HG03039 (cell line): ENCODE data around the gene TMCC1.
"Not testable (repeated sequence)": the region's sequence is repeated elsewhere in the genome, so short reads cannot be mapped to it uniquely, and the experiment has no call there.

Source experiments
- ATAC-seq: cut with Tn5 transposase; IDR thresholded peaks from one replicate; pipeline ENCODE4 v1.9.1; 2021; ENCODE audit warnings: mild to moderate bottlenecking, moderate library complexity; ENCODE audit not compliant: unreplicated experiment

The TMCC1 gene

GRCh38 chr3:129892857-129893580, 492 bp downstream of the TMCC1 start:
- peak; percentile 57 for ATAC-seq

- ATAC-seq = no peak
Measured at GRCh38 chr3:129892486-129892856, 1.0 kb downstream of the TMCC1 start.

DNA sequence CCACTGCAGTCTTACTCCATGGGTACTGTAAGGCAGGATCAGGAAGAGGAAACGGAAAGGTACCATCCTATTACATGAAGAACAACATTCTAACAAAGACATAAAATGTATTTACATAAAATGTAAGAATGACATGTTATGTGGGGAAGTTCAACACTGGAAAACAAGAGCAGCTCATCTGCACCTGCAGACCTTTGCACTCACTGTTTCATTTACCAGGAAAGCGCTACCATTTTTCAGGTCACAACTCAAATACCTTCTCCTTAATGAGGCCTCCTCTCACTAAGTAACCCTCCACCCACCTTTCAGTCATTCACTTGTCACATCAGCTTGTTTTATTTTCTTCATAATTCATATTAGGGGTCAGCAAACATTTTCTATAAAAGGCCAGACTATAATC, 2.6 kb downstream of the TMCC1 start:
- ATAC-seq = no peak

DNA sequence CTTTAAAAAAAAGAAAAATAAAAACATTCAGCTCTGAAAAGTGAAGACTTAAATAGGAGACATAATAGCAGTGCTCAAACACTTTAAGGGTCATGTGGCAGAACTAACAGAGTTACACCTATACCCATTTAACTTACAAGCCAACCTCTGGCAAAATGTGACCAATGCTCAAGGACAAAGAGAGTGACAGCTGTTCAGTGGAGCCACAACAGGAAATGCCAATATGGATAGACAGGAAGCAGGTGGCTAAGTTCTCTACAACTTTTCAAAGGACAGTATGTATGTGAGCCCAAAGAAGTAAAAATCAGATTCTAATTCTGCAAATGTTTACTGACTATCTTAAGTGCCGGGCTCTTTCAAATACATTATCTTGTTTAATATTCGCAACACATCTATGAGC, 3.4 kb downstream of the TMCC1 start:
- no peak for ATAC-seq

DNA sequence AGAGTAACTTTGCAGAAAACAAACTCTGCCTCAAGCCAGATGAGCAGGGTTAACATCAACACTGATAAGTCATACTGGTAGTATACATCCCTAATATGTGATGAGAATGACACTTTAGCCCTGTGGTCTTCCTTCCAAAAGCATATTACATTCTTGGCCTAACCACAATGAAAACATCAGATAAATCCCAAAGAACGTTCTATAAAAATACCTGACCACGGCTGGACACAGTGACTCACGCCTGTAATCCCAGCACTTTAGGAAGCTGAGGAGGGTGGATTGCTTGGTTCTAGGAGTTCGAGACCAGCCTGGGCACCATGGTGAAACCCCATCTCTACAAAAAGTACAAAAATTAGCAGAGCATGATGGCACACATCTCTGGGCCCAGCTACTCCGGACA, 4.7 kb downstream of the TMCC1 start:
- no peak for ATAC-seq

- no peak for ATAC-seq
Measured at GRCh38 chr3:129881261-129881660, 12.2 kb downstream of the TMCC1 start.

DNA sequence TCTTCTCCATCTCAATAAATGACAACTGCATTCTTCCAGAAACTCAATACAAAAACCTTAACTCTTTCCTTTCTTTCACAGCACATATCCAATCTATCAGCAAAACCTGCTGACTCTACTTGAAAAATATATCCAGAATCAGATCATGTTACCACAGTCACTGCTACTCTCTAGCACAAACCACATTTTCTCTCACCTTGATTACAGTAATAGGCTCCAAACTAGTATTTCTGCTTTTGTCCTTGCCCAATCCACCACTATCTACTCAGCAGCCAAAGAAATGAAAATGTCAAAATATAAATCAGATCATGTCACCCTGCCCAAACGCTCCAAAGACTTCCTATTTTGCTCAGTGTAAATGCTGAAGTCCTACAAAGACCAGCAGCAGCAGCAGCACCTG, 15.2 kb downstream of the TMCC1 start:
- no peak for ATAC-seq

DNA sequence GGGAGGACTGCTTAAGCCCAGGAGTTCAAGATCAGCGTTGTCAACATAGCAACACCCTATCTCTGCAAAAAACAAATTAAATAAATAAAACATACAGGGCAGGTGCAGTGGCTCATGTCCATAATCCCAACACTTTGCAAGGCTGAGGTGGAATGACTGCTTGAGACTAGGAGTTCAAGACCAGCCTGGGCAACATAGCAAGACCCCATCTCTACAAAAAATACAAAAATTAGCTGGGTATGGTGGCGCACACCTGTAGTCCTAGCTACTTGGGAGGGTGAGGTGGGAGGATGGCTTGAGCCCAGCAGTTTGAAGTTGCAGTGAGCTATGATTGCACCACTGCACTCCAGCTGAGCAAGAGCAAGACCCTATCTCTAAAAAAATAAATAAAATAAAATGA, 19.0 kb downstream of the TMCC1 start:
- not testable (repeated sequence) for ATAC-seq

DNA sequence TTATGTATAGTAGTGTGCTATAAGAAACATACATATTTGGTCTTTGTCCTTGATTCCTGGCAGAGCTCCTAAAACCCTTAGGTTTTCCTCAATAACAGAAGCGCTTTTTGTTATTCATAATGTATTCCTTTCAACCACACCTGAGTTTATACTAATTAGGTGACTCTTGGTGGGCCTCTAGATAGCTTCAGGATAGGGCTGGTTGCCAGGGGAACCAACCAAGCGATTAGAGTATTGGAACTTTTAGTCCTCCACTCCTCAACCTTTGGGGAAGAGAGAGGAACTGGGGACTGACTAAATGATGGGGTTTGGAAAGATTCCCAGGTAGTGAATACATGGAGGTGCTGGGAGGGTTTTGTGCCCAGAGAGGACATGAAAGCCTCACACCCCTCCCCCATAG, 24.6 kb downstream of the TMCC1 start:
- ATAC-seq = no peak

- ATAC-seq = no peak
Measured at GRCh38 chr3:129867506-129868124, 25.9 kb downstream of the TMCC1 start.

DNA sequence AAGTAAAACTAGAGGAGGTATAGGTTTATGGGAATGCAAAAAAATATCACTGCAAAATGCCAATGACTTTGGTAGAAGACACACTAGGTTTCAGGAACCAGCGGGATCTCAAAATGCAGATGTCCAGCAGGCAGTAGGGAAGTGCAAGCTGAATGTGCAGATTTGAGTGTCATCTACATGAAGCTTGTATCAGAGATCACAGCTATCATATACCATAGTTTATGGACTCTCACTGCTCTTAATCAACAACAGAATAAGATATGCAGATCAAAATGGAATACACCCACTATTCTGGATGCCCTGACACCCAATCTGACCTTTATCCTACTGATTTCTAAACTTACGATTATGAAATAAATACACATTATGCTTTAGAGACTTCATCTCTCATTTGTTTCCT, 27.7 kb downstream of the TMCC1 start:
- no peak for ATAC-seq

GRCh38 chr3:129864519-129864918, 29.0 kb downstream of the TMCC1 start:
- no peak for ATAC-seq

DNA sequence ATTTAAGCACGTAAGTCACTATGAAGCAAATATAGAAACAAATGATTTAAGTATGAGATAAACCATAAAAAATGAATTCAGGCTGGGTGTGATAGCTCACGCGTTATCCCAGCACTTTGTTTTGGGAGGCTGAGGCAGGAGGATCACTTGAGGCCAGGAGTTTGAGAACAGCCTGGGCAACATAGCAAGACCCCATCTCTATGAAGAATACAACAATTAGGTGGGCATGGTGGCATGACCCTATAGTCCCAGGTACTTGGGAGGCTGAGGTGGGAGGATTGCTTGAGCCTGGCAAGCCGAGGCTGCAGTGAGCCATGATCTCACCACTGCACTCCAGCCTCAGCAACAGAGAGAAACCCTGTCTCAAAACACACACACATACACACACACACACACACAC, 34.2 kb downstream of the TMCC1 start:
- ATAC-seq = no peak

DNA sequence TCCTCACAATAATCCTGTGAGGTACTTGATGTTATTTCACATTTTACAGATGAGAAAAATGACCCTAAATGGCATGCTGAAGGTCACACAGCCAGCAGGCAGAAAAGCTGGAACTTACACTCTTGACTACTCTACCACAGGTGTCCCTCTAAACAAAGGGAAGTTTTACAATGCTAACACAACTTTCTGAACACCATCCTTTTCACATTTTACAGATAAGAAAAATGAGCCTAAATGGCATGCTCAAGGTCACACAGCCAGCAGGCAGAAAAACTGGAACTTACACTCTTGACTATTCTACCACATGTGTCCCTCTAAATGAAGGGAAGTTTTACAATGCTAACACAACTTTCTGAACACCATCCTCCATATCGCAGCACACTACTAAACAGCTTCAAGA, 35.6 kb downstream of the TMCC1 start:
- no peak for ATAC-seq

DNA sequence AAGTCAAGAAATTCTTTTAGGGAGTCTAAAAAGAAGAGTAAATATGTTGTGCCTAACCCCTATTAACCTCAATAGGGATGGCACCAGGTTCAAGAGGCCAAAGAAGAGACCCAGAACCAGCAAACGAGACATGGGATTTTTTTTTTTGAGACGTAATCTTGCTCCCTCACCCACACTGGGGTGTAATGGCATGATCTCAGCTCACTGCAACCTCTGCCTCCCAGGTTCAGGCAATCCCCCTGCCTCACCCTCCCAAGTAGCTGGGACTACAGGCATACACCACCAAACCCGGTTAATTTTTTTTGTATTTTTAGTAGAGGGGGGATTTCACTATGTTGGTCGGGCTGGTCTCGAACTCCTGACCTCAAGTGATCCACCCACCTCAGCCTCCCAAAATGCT, 36.7 kb downstream of the TMCC1 start:
- ATAC-seq = not testable (repeated sequence)

DNA sequence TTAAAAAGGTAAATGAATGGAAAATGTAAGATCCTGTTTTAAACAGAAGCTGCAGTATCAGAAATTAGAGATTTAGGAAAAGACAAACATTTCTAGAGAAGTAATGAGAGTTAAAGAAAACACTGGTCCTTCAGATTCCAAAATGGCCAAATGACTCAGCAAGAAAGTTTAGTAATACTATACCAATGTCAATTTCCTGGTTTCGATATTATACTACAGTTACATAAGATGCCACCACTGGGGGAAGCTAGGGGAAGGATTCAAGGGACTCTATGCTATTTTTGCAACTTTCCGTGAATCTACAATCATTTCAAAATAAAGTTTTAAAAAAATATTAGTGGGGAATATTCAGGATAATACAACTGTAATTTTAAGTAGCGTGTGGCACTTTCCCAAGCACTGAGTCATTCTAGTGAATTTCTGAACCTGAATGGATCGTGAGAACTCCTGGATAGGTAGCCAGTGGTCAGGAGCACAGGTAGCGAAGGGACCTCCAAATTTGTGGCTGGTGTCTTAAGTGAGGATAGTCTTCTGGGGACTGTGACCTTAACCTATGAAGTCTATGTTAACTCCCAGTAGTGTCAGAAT, 37.6 kb downstream of the TMCC1 start:
- no peak for ATAC-seq

- ATAC-seq = no peak
Measured at GRCh38 chr3:129855170-129855831, 38.2 kb downstream of the TMCC1 start.

- no peak for ATAC-seq
Measured at GRCh38 chr3:129854460-129854859, 39.1 kb downstream of the TMCC1 start.

GRCh38 chr3:129845956-129846355, 47.6 kb downstream of the TMCC1 start:
- no peak for ATAC-seq

- no peak for ATAC-seq
Measured at GRCh38 chr3:129840707-129841360, 52.7 kb downstream of the TMCC1 start.

DNA sequence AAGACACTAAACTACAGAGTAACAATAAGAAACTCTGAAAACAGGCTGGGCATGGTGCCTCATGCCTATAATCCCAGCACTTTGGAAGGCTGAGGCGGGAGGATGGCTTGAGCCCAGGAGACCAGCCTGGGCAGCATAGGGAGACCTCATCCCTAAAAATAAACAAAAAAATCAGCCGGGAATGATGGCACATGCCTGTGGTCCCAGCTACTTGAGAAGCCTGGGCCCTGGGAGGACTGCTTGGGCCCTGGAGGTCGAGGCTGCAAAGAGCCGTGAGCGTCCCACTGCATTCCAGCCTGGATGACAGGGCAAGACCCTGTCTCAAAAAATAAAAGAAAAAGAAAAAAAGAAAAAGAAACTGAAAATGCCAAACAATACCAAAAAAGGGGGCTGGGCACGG, 55.4 kb downstream of the TMCC1 start:
- no peak for ATAC-seq
